KMS-11 (cell line): Measurements from ENCODE around the gene TMEM217.

Experiments
- H2AFZ ChIP-seq: fragments of 200-600 bp; sonication (generic); 2 replicates; pipeline ENCODE4 v1.6.1; 2016; ENCODE audit warnings: antibody characterized with exemption, mixed run types, low read depth
- H3K27ac ChIP-seq: fragments of 200-600 bp; sonication (generic); 2 replicates; pipeline ENCODE4 v1.6.1; 2016; ENCODE audit warnings: mild to moderate bottlenecking, mixed run types
- H3K27me3 ChIP-seq: fragments of 200-600 bp; sonication (generic); 2 replicates; pipeline ENCODE4 v1.6.1; 2017; ENCODE audit warnings: mild to moderate bottlenecking, low read depth, mixed run types, moderate library complexity; ENCODE audit not compliant: insufficient read depth
- H3K36me3 ChIP-seq: fragments of 200-600 bp; sonication (generic); 2 replicates; pipeline ENCODE4 v1.6.1; 2017; ENCODE audit warnings: mild to moderate bottlenecking, mixed run types; ENCODE audit not compliant: insufficient read depth
- H3K4me1 ChIP-seq: fragments of 200-600 bp; sonication (generic); 2 replicates; pipeline ENCODE4 v1.6.1; 2016; ENCODE audit warnings: mild to moderate bottlenecking, low read depth, mixed run types; ENCODE audit not compliant: poor library complexity, severe bottlenecking
- H3K4me2 ChIP-seq: fragments of 200-600 bp; sonication (generic); 2 replicates; pipeline ENCODE4 v1.7.0; 2016; ENCODE audit warnings: mild to moderate bottlenecking, mixed run types
- H3K4me3 ChIP-seq: fragments of 200-600 bp; sonication (generic); IDR thresholded peaks from 2 replicates; pipeline ENCODE4 v1.6.1; 2017; ENCODE audit warnings: low read depth, low read length, mixed read lengths; ENCODE audit not compliant: insufficient read depth
- H3K79me2 ChIP-seq: fragments of 200-600 bp; sonication (generic); 2 replicates; pipeline ENCODE4 v1.6.1; 2016; ENCODE audit warnings: low read depth, mixed run types; ENCODE audit not compliant: insufficient read depth
- H3K9ac ChIP-seq: fragments of 200-600 bp; sonication (generic); 2 replicates; pipeline ENCODE4 v1.6.1; 2016; ENCODE audit warnings: mild to moderate bottlenecking, mixed run types
- H4K20me1 ChIP-seq: fragments of 200-600 bp; sonication (generic); 2 replicates; pipeline ENCODE4 v1.6.1; 2016; ENCODE audit warnings: mild to moderate bottlenecking, mixed run types; ENCODE audit not compliant: insufficient read depth
- CTCF ChIP-seq: fragments of 200-600 bp; sonication (generic); conservative IDR thresholded peaks from 2 replicates; pipeline ENCODE4 v1.6.1; 2017; ENCODE audit warnings: low read depth, mild to moderate bottlenecking, antibody characterized with exemption, low read length, moderate library complexity, mixed read lengths

The TMEM217 gene

DNA sequence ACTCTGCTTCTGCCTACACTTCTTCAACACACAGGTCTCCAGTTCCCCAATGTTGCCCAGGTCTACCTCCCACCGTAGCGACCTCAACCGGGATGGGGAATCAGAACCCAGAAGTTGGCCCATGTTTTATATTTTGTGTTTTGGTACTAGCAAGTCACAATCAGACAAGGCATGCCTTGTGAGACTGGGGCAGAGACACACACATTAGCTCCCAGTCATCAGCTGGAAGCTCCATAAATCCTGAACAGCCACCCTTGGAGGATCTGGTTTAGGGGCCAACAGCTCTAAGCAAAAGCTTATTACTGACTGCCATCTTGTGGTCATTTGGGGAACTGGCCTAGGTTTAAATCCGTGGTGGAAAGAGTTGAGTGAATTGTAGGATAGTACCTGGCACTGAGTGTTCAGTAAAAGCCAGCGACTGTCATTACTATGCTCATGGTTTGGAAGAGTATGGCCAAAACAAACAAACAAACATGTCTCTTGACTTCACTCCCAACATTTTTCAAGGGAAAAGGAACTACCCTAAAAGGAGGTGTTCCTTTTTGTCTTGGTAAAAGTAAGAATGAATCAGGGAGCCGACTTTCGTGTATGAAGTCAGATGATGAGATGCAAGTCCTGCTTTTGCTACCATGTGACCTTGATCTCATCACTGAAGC is 47.5 kb downstream of the TMEM217 start:
- TF ChIP-seq CTCF = peak; percentile 97
- Histone ChIP-seq H2AFZ (no peak overlapping the region), H3K4me3 (no peak overlapping the region), H3K4me1 (peaks cover 10% of the 10 kb centered on the region), H4K20me1 (no peaks in the 10 kb centered on the region), H3K79me2 (no peaks in the 10 kb centered on the region), H3K36me3 (no peaks in the 10 kb centered on the region), H3K27ac (no peak overlapping the region), H3K4me2 (no peak overlapping the region), H3K27me3 (no peaks in the 10 kb centered on the region), H3K9ac (no peak overlapping the region)

GRCh38 chr6:37209461-37210205 is 48.3 kb downstream of the TMEM217 start:
- H3K36me3 ChIP-seq = no peaks in the 10 kb centered on the region
- H3K79me2 ChIP-seq = no peaks in the 10 kb centered on the region
- no peaks in the 10 kb centered on the region for H3K27me3 ChIP-seq
- no peak overlapping the region for H3K4me3 ChIP-seq
- H3K4me2 ChIP-seq = no peak overlapping the region
- no peak for TF ChIP-seq CTCF
- H3K4me1 ChIP-seq = peaks cover 10% of the 10 kb centered on the region
- no peak overlapping the region for H3K9ac ChIP-seq
- no peaks in the 10 kb centered on the region for H4K20me1 ChIP-seq
- no peak overlapping the region for H3K27ac ChIP-seq
- H2AFZ ChIP-seq = no peak overlapping the region

DNA sequence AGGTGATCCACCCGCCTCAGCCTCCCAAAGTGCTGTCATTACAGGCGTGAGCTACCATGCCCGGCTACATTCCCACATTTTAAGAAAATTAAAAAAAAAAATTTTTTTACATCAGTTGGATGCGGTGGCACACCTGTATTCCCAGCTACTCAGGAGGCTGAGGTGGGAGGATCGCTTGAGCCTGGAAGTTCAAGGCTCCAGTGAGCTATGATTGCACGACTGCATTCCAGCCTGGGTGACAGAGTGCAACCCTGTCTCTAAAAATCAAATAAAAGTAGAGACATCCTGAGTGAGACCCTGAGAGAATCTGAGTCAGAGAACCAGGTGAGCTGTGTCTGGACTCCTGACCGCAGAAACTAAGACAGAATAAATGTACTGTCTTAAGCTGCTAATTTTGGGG is 49.2 kb downstream of the TMEM217 start:
- Histone ChIP-seq H3K4me3 (no peak overlapping the region), H3K79me2 (no peaks in the 10 kb centered on the region), H3K4me1 (peaks cover 10% of the 10 kb centered on the region), H2AFZ (no peak overlapping the region), H3K27me3 (no peaks in the 10 kb centered on the region), H3K9ac (no peak overlapping the region), H4K20me1 (no peaks in the 10 kb centered on the region), H3K4me2 (no peak overlapping the region), H3K36me3 (no peaks in the 10 kb centered on the region), H3K27ac (no peak overlapping the region)
- TF ChIP-seq CTCF = no peak

- Histone ChIP-seq H3K4me1 (peaks cover 10% of the 10 kb centered on the region), H3K79me2 (no peaks in the 10 kb centered on the region), H3K4me3 (no peak overlapping the region), H3K9ac (no peak overlapping the region), H3K27me3 (no peaks in the 10 kb centered on the region), H3K4me2 (no peak overlapping the region; the same call in 1 of the 2 replicates), H2AFZ (peak overlapping the region; percentile 60; the same call in 1 of the 2 replicates), H4K20me1 (no peaks in the 10 kb centered on the region), H3K27ac (no peak overlapping the region), H3K36me3 (no peaks in the 10 kb centered on the region)
- TF ChIP-seq CTCF = peak; percentile 87
Measured at GRCh38 chr6:37207903-37208456, 50.0 kb downstream of the TMEM217 start.
